RWPE1 (cell line): ENCODE data around the gene NUDT13.
"Not testable (repeated sequence)": the region's sequence is repeated elsewhere in the genome, so short reads cannot be mapped to it uniquely, and the experiment has no call there.

Experiments
- CTCF ChIA-PET: fragments of 350-600 bp; sonication (Branson Sonifier 250); formaldehyde crosslinking; extraction: SDS; loops from one replicate; lab custom pipeline; 2021; lab: Yijun Ruan, JAX
- POLR2A ChIA-PET: fragments of 400-600 bp; formaldehyde crosslinking; extraction: SDS; loops from one replicate; lab custom pipeline; 2020; ENCODE audit warnings: antibody characterized with exemption; ENCODE audit not compliant: low non-redundant PET; lab: Yijun Ruan, JAX
- DNase-seq: peaks from one replicate; pipeline ENCODE4 v3.0.0; 2012; ENCODE audit warnings: low spot score
- H3K27ac ChIP-seq: fragments of 450-650 bp; 2 replicates; pipeline ENCODE4 v1.5.1; 2017
- TF ChIP-seq, protein P1 (sequence below): fragments of 450-650 bp; conservative IDR thresholded peaks from 2 replicates; pipeline ENCODE4 v1.5.1; 2017; ENCODE audit warnings: low read depth, mild to moderate bottlenecking

NUDT13 gene

DNA sequence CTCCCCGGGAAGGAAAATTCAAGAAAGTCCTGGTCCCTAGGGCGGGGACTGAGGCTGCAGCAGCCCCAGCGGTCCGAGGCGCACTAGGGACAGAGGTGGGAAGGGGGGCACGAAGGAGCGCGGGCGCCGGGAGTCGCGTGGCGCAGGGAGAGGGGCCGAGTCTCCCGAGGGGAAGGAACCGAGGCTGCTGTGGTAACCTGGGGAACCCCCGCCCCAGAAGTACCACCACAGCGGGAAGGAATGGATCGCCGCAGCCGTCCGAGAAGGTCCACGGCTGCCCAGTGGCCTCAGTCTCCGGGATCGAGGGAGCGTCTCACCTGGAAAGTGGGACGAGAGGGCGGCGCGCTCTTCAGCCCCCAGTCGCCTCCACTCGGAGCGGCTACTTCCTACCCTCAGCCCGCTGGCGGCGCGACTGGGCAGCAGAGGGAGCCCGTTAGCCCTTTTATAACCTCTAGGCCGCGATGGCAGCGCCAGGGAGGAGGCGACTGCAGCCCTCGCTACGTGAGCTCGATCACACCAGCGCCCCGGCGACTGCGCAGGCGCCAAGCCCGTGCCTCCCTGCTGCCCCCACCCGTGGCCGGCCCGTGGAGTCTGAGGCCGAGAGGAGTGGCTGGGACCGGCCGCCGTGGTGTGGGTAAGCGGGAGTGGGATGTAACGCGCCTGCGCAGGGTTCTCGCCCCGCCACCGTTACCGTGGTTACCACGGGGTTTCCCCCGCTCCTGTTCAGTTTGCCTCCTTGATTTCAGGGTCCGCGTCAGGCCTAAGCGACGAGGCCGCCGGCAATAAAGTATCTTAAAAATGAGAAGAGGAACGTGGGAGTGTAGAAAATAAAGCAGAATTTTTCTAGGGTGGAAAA is 13.6 kb upstream of the NUDT13 start, which contains the start of gene P4HA1:
TSS of gene P4HA1 (minus strand) at position 418 of the 856 bp plus-strand sequence. CDS start 21,983 bp downstream, outside the sequence.
- POLR2A ChIA-PET, result interaction anchor here (0.6 to 1.1 kb wide), 5 partner anchors 14 to 741 kb away, joined by 3 to 4 read pairs (median 3); no protein-coding TSS in a partner anchor
- CTCF ChIA-PET, result interaction anchor here (0.5 to 1.5 kb wide), 8 partner anchors 35 to 96 kb away, joined by 3 to 6 read pairs (median 3); no protein-coding TSS in a partner anchor
- TF ChIP-seq, protein P1, sequence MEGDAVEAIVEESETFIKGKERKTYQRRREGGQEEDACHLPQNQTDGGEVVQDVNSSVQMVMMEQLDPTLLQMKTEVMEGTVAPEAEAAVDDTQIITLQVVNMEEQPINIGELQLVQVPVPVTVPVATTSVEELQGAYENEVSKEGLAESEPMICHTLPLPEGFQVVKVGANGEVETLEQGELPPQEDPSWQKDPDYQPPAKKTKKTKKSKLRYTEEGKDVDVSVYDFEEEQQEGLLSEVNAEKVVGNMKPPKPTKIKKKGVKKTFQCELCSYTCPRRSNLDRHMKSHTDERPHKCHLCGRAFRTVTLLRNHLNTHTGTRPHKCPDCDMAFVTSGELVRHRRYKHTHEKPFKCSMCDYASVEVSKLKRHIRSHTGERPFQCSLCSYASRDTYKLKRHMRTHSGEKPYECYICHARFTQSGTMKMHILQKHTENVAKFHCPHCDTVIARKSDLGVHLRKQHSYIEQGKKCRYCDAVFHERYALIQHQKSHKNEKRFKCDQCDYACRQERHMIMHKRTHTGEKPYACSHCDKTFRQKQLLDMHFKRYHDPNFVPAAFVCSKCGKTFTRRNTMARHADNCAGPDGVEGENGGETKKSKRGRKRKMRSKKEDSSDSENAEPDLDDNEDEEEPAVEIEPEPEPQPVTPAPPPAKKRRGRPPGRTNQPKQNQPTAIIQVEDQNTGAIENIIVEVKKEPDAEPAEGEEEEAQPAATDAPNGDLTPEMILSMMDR, result peak; percentile 78
- H3K27ac ChIP-seq, result peak within 1 kb of the TSS; percentile 91
- DNase-seq, result peak; percentile 95

DNA sequence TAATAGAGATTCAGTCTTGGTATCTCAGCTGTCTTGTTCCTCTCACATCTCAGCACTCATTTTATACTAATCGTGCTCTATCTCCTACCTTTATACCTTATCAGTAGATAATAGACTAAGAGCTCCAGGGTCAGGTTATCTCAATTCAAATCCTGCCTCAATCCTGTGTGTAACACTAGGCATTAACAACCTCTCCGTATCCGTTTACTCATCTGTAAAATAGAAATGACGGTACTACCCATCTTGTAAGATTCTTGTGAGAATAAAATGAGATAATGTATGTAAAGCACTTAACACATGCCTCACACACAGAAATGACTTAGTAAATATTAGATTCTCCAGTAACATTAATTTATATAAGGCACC is 13.0 kb upstream of the NUDT13 start:
- ChIA-PET POLR2A (interaction anchor here (1.1 kb wide), 1 partner anchor 14 kb away, joined by 3 read pairs; no protein-coding TSS in a partner anchor), CTCF (interaction anchor here (0.6 to 1.5 kb wide), 5 partner anchors 35 to 96 kb away, joined by 3 to 6 read pairs (median 3); no protein-coding TSS in a partner anchor)
- DNase-seq, result no peak
- TF ChIP-seq, protein P1, result no peak
- peak overlapping the region; percentile 91 for H3K27ac ChIP-seq

DNA sequence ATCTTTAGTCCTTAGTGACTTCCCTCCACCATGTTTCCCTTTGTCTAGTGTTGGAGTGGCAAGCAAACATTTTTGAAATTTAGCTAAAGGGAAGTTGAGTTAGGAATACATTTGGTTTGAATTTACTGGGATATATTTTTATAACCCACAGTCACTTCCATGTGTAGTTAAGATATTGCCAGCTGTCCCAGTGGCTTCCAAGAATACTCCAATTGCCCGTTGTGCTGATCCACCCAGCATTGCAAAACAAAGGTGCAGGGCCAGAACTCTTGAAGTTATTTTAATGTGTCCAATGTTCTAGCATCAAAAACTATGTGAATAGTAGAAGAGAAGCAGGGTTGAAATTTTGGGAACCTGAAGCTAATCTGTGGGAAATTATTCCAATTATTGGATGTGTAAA is 11.1 kb upstream of the NUDT13 start:
- DNase-seq, result no peak
- TF ChIP-seq, protein P1, result no peak
- ChIA-PET CTCF (interaction anchor here (0.6 to 0.7 kb wide), 2 partner anchors 11 to 59 kb away, joined by 3 read pairs; partner anchors contain the start of gene NUDT13), POLR2A (no interaction called here)
- H3K27ac ChIP-seq, result no peak overlapping the region

- POLR2A ChIA-PET, result no interaction called here
- CTCF ChIA-PET, result interaction anchor here (0.7 kb wide), 1 partner anchor 8 kb away, joined by 3 read pairs; no protein-coding TSS in a partner anchor
- TF ChIP-seq, protein P1, result no peak
- no peak for DNase-seq
- no peak overlapping the region for H3K27ac ChIP-seq
Observed at GRCh38 chr10:73106301-73106700, 4.0 kb upstream of the NUDT13 start.

DNA sequence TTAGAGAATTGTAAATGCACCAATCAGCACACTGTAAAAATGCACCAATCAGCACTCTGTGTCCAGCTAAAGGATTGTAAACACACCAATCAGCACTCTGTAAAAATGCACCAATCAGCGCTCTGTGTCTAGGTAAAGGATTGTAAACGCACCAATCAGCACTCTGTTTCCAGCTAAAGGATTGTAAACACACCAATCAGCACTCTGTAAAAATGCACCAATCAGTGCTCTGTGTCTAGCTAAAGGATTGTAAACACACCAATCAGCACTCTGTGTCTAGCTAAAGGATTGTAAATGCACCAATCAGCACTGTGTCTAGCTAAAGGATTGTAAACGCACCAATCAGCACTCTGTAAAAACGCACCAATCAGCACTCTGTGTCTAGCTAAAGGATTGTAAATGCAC is 1.0 kb upstream of the NUDT13 start:
- POLR2A ChIA-PET, H3K27ac ChIP-seq, DNase-seq: not testable (repeated sequence)
- CTCF ChIA-PET, result interaction anchor here (0.6 kb wide), 2 partner anchors 62 to 617 kb away, joined by 3 to 4 read pairs; no protein-coding TSS in a partner anchor

DNA sequence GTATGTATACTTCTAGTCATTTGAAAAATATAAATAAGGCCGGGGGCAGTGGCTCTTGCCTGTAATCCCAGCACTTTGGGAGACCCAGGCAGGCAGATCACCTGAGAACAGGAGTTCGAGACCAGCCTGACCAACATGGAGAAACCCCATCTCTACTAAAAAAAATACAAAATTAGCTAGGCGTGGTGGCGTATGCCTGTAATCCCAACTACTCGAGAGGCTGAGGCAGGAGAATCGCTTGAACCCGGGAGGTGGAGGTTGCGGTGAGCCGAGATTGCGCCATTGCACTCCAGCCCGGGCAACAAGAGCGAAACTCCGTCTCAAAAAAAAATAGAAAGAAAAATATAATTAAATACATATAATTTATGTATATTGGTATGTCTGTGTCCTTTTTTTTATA is 1.8 kb downstream of the NUDT13 start:
- POLR2A ChIA-PET, DNase-seq, CTCF ChIA-PET: not testable (repeated sequence)
- peak overlapping the region; percentile 62 for H3K27ac ChIP-seq

DNA sequence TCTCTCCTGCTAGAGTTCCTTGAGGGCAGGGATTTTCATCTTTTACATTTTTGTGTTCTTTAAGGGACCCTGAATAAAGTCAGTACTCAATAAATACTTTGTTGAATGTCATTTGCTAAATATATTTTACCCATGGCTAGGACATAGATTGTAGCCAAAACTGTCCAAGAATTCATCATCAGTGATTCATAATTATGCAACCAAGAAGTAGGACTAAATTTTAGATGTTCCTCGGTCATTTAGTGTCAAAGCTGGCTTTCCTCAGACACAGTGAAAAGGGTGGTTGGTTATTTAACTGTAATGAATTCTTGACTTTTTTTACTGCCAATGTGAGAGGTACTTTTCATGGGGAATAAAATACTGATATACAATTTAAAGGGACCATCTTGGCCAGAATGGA is 3.3 kb downstream of the NUDT13 start:
- POLR2A ChIA-PET, result no interaction called here
- no peak for DNase-seq
- CTCF ChIA-PET, result no interaction called here

More for the DNA sequence above, 3.3 kb downstream of the NUDT13 start:
- TF ChIP-seq, protein P1, result no peak
- H3K27ac ChIP-seq, result no peak overlapping the region
